Left lung (tissue), 14 donors: Measurements from ENCODE around the gene EEF1A1. TPM values are rescaled to one million over a fixed set of nuclear protein-coding genes. Genes with fewer than 3 reads are reported as not detected.
"Not testable (repeated sequence)": the region's sequence is repeated elsewhere in the genome, so short reads cannot be mapped to it uniquely, and the experiment has no call there.

Experiments used
- ATAC-seq: fragments of 200-7000 bp; cut with Tn5 transposase; one replicate; pipeline ENCODE4 v1.9.1; 2020; ENCODE audit warnings: moderate library complexity
- DNase-seq, 4 donors: peaks; one replicate each; pipeline ENCODE4 v3.0.0-alpha.2; 2013 to 2020
- H3K27ac ChIP-seq, 2 donors: fragments of 200-600 bp; sonication (generic) in 1 of 2; one replicate each; pipeline versions ENCODE4 v1.5.0 to v1.8.0; 2020 to 2021
- H3K27me3 ChIP-seq, 2 donors: fragments of 200-600 bp; sonication (generic) in 1 of 2; one replicate each; pipeline versions ENCODE4 v1.5.0 to v1.8.0; 2020 to 2021
- H3K36me3 ChIP-seq, 2 donors: fragments of 200-600 bp; sonication (generic) in 1 of 2; one replicate each; pipeline versions ENCODE4 v1.5.0 to v1.8.0; 2020 to 2021
- H3K4me1 ChIP-seq, 2 donors: fragments of 200-600 bp; one replicate each; pipeline ENCODE4 v1.8.0; 2021
- H3K4me3 ChIP-seq, 2 donors: fragments of 200-600 bp; sonication (generic) in 1 of 2; one replicate each; pipeline versions ENCODE4 v1.5.0 to v1.8.0; 2020 to 2021; ENCODE audit warnings: mild to moderate bottlenecking in 1 of 2
- H3K9me3 ChIP-seq, 2 donors: fragments of 200-600 bp; sonication (generic) in 1 of 2; one replicate each; pipeline versions ENCODE4 v1.5.0 to v1.8.0; 2020 to 2021
- CTCF ChIP-seq, 2 donors: fragments of 200-600 bp; sonication (generic) in 1 of 2; IDR thresholded peaks; one replicate each; pipeline versions ENCODE4 v1.5.0 to v1.8.0; 2021; ENCODE audit warnings: antibody characterized with exemption in 2 of 2
- intact Hi-C, 2 donors: fragments of 100-400 bp; cut with DNase I; formaldehyde crosslinking; loops; one replicate each; pipeline versions ENCODE4 v1.11.2 to v1.14.2; 2022
- long read RNA-seq, 12 donors: library from polyadenylated mRNA in 2 of 12; unstranded in 2 of 12; transcript quantifications; one replicate each; pipeline ENCODE4 v2.0.0 and lab custom pipeline, GENCODE V29; 2019 to 2026
- polyA plus RNA-seq, 6 donors: library from polyadenylated mRNA; unstranded; fragments of 120-200 nt; gene quantifications; one replicate each; pipeline ENCODE4 v1.2.1, GENCODE V29; 2013; ENCODE audit not compliant: insufficient read length in 6 of 6
- total RNA-seq, 2 donors: library from RNA; stranded (reverse); fragmentation: NEBNext Ultra II Directional; extraction: Animal tissue kit (Norgen Biotek cat#: 25700); gene quantifications; one replicate each; pipeline ENCODE4 v1.2.1, GENCODE V29; 2021
- donor health status: DM: no; HTN: yes; CAD: no.
- donor health status: DM: no; HTN: no; CAD: no.

Gene EEF1A1
- total RNA-seq = 1,000 to 10,000 TPM; 7,825 to 9,246 TPM
- polyA plus RNA-seq = over 10,000 TPM; 23,165 to 26,911 (median 24,722) TPM
- long read RNA-seq, donor 1, full-length matches to known transcripts = 9,584 of 16,879 reads
- long read RNA-seq, donor 1, partial matches to known transcripts = 6,225 of 16,879 reads
- long read RNA-seq, donor 1, other reads (novel, unspliced or antisense) = 1,070 of 16,879 reads
- long read RNA-seq, donor 2, full-length matches to known transcripts = 8,546 of 14,195 reads
- long read RNA-seq, donor 2, partial matches to known transcripts = 4,929 of 14,195 reads
- long read RNA-seq, donor 2, other reads (novel, unspliced or antisense) = 720 of 14,195 reads
- long read RNA-seq, donor 3, full-length matches to known transcripts = 7,927 of 11,310 reads
- long read RNA-seq, donor 3, partial matches to known transcripts = 2,608 of 11,310 reads
- long read RNA-seq, donor 3, other reads (novel, unspliced or antisense) = 775 of 11,310 reads
- long read RNA-seq, donor 4, full-length matches to known transcripts = 5,579 of 6,173 reads
- long read RNA-seq, donor 4, partial matches to known transcripts = 266 of 6,173 reads
- long read RNA-seq, donor 4, other reads (novel, unspliced or antisense) = 328 of 6,173 reads
- long read RNA-seq, donor 5, full-length matches to known transcripts = 8,242 of 13,167 reads
- long read RNA-seq, donor 5, partial matches to known transcripts = 4,032 of 13,167 reads
- long read RNA-seq, donor 5, other reads (novel, unspliced or antisense) = 893 of 13,167 reads
- long read RNA-seq, donor 6, full-length matches to known transcripts = 9,801 of 14,406 reads
- long read RNA-seq, donor 6, partial matches to known transcripts = 4,033 of 14,406 reads
- long read RNA-seq, donor 6, other reads (novel, unspliced or antisense) = 572 of 14,406 reads
- long read RNA-seq, donor 7, full-length matches to known transcripts = 2,939 of 4,953 reads
- long read RNA-seq, donor 7, partial matches to known transcripts = 1,779 of 4,953 reads
- long read RNA-seq, donor 7, other reads (novel, unspliced or antisense) = 235 of 4,953 reads
- long read RNA-seq, donor 8, full-length matches to known transcripts = 3,486 of 5,679 reads
- long read RNA-seq, donor 8, partial matches to known transcripts = 1,905 of 5,679 reads
- long read RNA-seq, donor 8, other reads (novel, unspliced or antisense) = 288 of 5,679 reads
- long read RNA-seq, donor 9, full-length matches to known transcripts = 46 of 70 reads
- long read RNA-seq, donor 9, partial matches to known transcripts = 24 of 70 reads
- long read RNA-seq, donor 9, other reads (novel, unspliced or antisense) = 0 of 70 reads
- long read RNA-seq, donor 10, full-length matches to known transcripts = 1,513 of 1,719 reads
- long read RNA-seq, donor 10, partial matches to known transcripts = 143 of 1,719 reads
- long read RNA-seq, donor 10, other reads (novel, unspliced or antisense) = 63 of 1,719 reads
- long read RNA-seq, donor 11, full-length matches to known transcripts = 3,412 of 5,529 reads
- long read RNA-seq, donor 11, partial matches to known transcripts = 1,824 of 5,529 reads
- long read RNA-seq, donor 11, other reads (novel, unspliced or antisense) = 293 of 5,529 reads
- long read RNA-seq, donor 12, full-length matches to known transcripts = 6,147 of 9,338 reads
- long read RNA-seq, donor 12, partial matches to known transcripts = 2,636 of 9,338 reads
- long read RNA-seq, donor 12, other reads (novel, unspliced or antisense) = 555 of 9,338 reads

- H3K36me3 ChIP-seq = peaks cover 0 to 40% of the 10 kb centered on the region in 2 donors
- peak within 1 kb of the TSS; percentile 100 for H3K27ac ChIP-seq
- DNase-seq (peak; percentile 99 to 100 (median 100)), ATAC-seq (peak; percentile 88)
- intact Hi-C loops = loop anchor here in 1 of 2 donors (10.0 kb wide), 1 partner anchor 64 kb away; no protein-coding TSS in a partner anchor
- H3K4me3 ChIP-seq = peak within 1 kb of the TSS; percentile 78 to 96
- peak in 1 of 2 donors; percentile 9 for TF ChIP-seq CTCF (IDR thresholded peaks at IDR 0.05)
- no peaks in the 10 kb centered on the region for H3K9me3 ChIP-seq
- H3K4me1 ChIP-seq = peaks cover 19 to 48% of the 10 kb centered on the region in 2 donors
- H3K27me3 ChIP-seq = no peaks in the 10 kb centered on the region
Observed at GRCh38 chr6:73520688-73521350, at the start of gene EEF1A1. TSS of gene EEF1A1 (minus strand) at chr6:73521032. CDS start at chr6:73520026, 1,006 bp downstream.

GRCh38 chr6:73569121-73569520 is 48.3 kb upstream of the EEF1A1 start:
- no peaks in the 10 kb centered on the region for H3K9me3 ChIP-seq
- no peaks in the 10 kb centered on the region for H3K36me3 ChIP-seq
- DNase-seq (no peak), ATAC-seq (no peak)
- H3K4me1 ChIP-seq = peaks cover 0 to 22% of the 10 kb centered on the region in 2 donors
- H3K4me3 ChIP-seq = no peak overlapping the region
- H3K27me3 ChIP-seq = no peaks in the 10 kb centered on the region
- no peak for TF ChIP-seq CTCF (IDR thresholded peaks at IDR 0.05)
- H3K27ac ChIP-seq = no peak overlapping the region
- intact Hi-C loops = no loop called here

- DNase-seq = peak in 1 of 4 donors; percentile 73
- Histone ChIP-seq H3K36me3 (no peaks in the 10 kb centered on the region), H3K27ac (peak overlapping the region; percentile 44 to 58), H3K4me3 (no peak overlapping the region), H3K4me1 (peaks cover 0 to 22% of the 10 kb centered on the region in 2 donors), H3K27me3 (no peaks in the 10 kb centered on the region), H3K9me3 (no peaks in the 10 kb centered on the region)
- peak; percentile 95 for ATAC-seq
- intact Hi-C loops = no loop called here
- TF ChIP-seq CTCF (IDR thresholded peaks at IDR 0.05) = no peak
Observed at GRCh38 chr6:73566954-73567591, 46.2 kb upstream of the EEF1A1 start.

- H3K36me3 ChIP-seq, H3K9me3 ChIP-seq, DNase-seq, H3K27me3 ChIP-seq, intact Hi-C loops, ATAC-seq, H3K4me3 ChIP-seq: not testable (repeated sequence)
- Histone ChIP-seq H3K27ac (peak overlapping the region; percentile 44 to 58), H3K4me1 (peaks cover 0 to 22% of the 10 kb centered on the region in 2 donors)
Observed at GRCh38 chr6:73566486-73566871, 45.6 kb upstream of the EEF1A1 start.
